H1 (cell line): ENCODE results near the gene PLCB1. TPM values are rescaled to one million over a fixed set of nuclear protein-coding genes. Genes with fewer than 3 reads are reported as not detected.

Source experiments
- CTCF ChIA-PET: fragments of 300-600 bp; sonication (Branson Sonifier 250); formaldehyde crosslinking; loops from one replicate; lab custom pipeline; 2021; ENCODE audit not compliant: partially characterized antibody; lab: Charles Lee
- POLR2A ChIA-PET: fragments of 300-600 bp; sonication (Branson Sonifier 250); formaldehyde crosslinking; loops from one replicate; lab custom pipeline; 2021; ENCODE audit warnings: inconsistent platforms; ENCODE audit not compliant: partially characterized antibody; lab: Charles Lee
- DNase-seq, 2 experiments: peaks; one replicate each; pipeline versions ENCODE4 v3.0.0 to v3.0.0-alpha.2; 2010 to 2022; ENCODE audit warnings: low spot score in 2 of 2, low read depth in 1 of 2, mixed read lengths in 1 of 2
- FAIRE-seq: peaks from 2 replicates; lab custom pipeline; 2011; peaks lifted over from hg19 to GRCh38; lab: Jason Lieb, UNC
- H2AFZ ChIP-seq: 2 replicates; pipeline ENCODE4 v1.8.1; 2012; ENCODE audit warnings: low read length, inconsistent platforms
- H2AK5ac ChIP-seq: 2 replicates; pipeline ENCODE4 v1.6.1; 2013; ENCODE audit warnings: low read depth, low read length
- H2BK120ac ChIP-seq: replicated peaks from 2 replicates; pipeline ENCODE3; 2013; ENCODE audit warnings: low read depth, low read length, inconsistent platforms
- H2BK12ac ChIP-seq: 2 replicates; pipeline ENCODE4 v1.6.1; 2013; ENCODE audit warnings: low read depth, low read length
- H2BK15ac ChIP-seq: 2 replicates; pipeline ENCODE4 v1.6.1; 2013; ENCODE audit warnings: low read length
- H2BK20ac ChIP-seq: 2 replicates; pipeline ENCODE4 v1.6.1; 2013; ENCODE audit warnings: low read length
- H2BK5ac ChIP-seq: 2 replicates; pipeline ENCODE4 v1.6.1; 2013; ENCODE audit warnings: low read depth, low read length
- H3K14ac ChIP-seq: 2 replicates; pipeline ENCODE4 v1.6.1; 2013; ENCODE audit warnings: inconsistent platforms; ENCODE audit not compliant: insufficient read length
- H3K18ac ChIP-seq: 2 replicates; pipeline ENCODE4 v1.6.1; 2013; ENCODE audit warnings: low read length; ENCODE audit errors: extremely low read depth
- H3K23ac ChIP-seq: 2 replicates; pipeline ENCODE4 v1.6.1; 2013; ENCODE audit warnings: inconsistent platforms; ENCODE audit not compliant: insufficient read length
- H3K23me2 ChIP-seq: 2 replicates; pipeline ENCODE4 v1.6.1; 2013; ENCODE audit warnings: low read depth, low read length
- H3K27ac ChIP-seq: 2 replicates; pipeline ENCODE4 v1.6.1; 2011; ENCODE audit warnings: low read depth, low read length, inconsistent platforms
- H3K27me3 ChIP-seq, 4 experiments: replicated peaks in 1 of 4; 1 replicate in 1 of 4; 2 replicates in 3 of 4; pipeline versions ENCODE4 v1.6.1 to v1.8.1; 2011 to 2013; ENCODE audit warnings: low read length in 3 of 4, mild to moderate bottlenecking in 3 of 4, inconsistent platforms in 2 of 4, mixed read lengths in 2 of 4, moderate library complexity in 1 of 4; ENCODE audit not compliant: control insufficient read depth in 3 of 4, insufficient read depth in 3 of 4; ENCODE audit errors: extremely low read depth in 1 of 4
- H3K36me3 ChIP-seq, 4 experiments: 2 replicates each; pipeline versions ENCODE4 v1.6.1 to v1.8.1; 2011 to 2013; ENCODE audit warnings: mild to moderate bottlenecking in 4 of 4, low read length in 3 of 4, moderate library complexity in 2 of 4, control low read depth in 1 of 4, inconsistent platforms in 1 of 4; ENCODE audit not compliant: insufficient read depth in 4 of 4, control insufficient read depth in 2 of 4
- H3K4ac ChIP-seq: replicated peaks from 2 replicates; pipeline ENCODE3; 2013; ENCODE audit warnings: low read length, low read depth, mixed read lengths, inconsistent platforms; ENCODE audit not compliant: insufficient read length
- H3K4me1 ChIP-seq, 4 experiments: replicated peaks in 1 of 4; 1 replicate in 1 of 4; 2 replicates in 3 of 4; pipeline versions ENCODE4 v1.6.1 to v1.8.1; 2011 to 2013; ENCODE audit warnings: low read length in 3 of 4, inconsistent platforms in 2 of 4, mixed read lengths in 1 of 4; ENCODE audit not compliant: insufficient read depth in 4 of 4, control insufficient read depth in 3 of 4
- H3K4me2 ChIP-seq, 2 experiments: 2 replicates each; pipeline versions ENCODE4 v1.6.1 to v1.8.1; 2011 to 2013; ENCODE audit warnings: low read depth in 2 of 2, low read length in 2 of 2, control low read depth in 1 of 2, inconsistent platforms in 1 of 2, mild to moderate bottlenecking in 1 of 2; ENCODE audit not compliant: insufficient read depth in 1 of 2
- H3K4me3 ChIP-seq, 4 experiments: fragments of 200-600, 300-600 bp in 1 of 4; sonication (generic), shearing (Covaris generic), sonication (Bioruptor Twin) in 1 of 4; 2 replicates each; pipeline versions ENCODE4 v1.5.1 to v1.8.1; 2011 to 2016; ENCODE audit warnings: low read length in 4 of 4, low read depth in 3 of 4, control low read depth in 2 of 4, inconsistent platforms in 2 of 4, mild to moderate bottlenecking in 2 of 4, mixed read lengths in 1 of 4, moderate library complexity in 1 of 4; ENCODE audit not compliant: insufficient read depth in 2 of 4; ENCODE audit errors: extremely low read depth in 1 of 4
- H3K56ac ChIP-seq: replicated peaks from 2 replicates; pipeline ENCODE3; 2013; ENCODE audit warnings: low read depth, mild to moderate bottlenecking, mixed read lengths, low read length, inconsistent platforms; ENCODE audit not compliant: insufficient read length
- H3K79me1 ChIP-seq: 2 replicates; pipeline ENCODE4 v1.6.1; 2013; ENCODE audit warnings: low read depth, low read length, control low read depth
- H3K79me2 ChIP-seq, 2 experiments: 2 replicates each; pipeline versions ENCODE4 v1.6.1 to v1.8.1; 2012 to 2013; ENCODE audit warnings: low read length in 2 of 2, mild to moderate bottlenecking in 2 of 2, inconsistent platforms in 1 of 2; ENCODE audit not compliant: insufficient read depth in 2 of 2, control insufficient read depth in 1 of 2
- H3K9ac ChIP-seq, 4 experiments: replicated peaks in 1 of 4; 1 replicate in 1 of 4; 2 replicates in 3 of 4; pipeline versions ENCODE4 v1.6.1 to v1.8.1; 2011 to 2013; ENCODE audit warnings: low read depth in 3 of 4, low read length in 3 of 4, control low read depth in 2 of 4, mild to moderate bottlenecking in 2 of 4, moderate library complexity in 2 of 4, inconsistent platforms in 1 of 4; ENCODE audit errors: extremely low read depth in 1 of 4
- H3K9me3 ChIP-seq, 2 experiments: 2 replicates each; pipeline versions ENCODE4 v1.6.1 to v1.8.1; 2012 to 2013; ENCODE audit warnings: mild to moderate bottlenecking in 2 of 2, moderate library complexity in 2 of 2, control low read depth in 1 of 2, inconsistent platforms in 1 of 2, low read depth in 1 of 2, low read length in 1 of 2, mixed read lengths in 1 of 2; ENCODE audit not compliant: insufficient read depth in 2 of 2
- H4K20me1 ChIP-seq, 2 experiments: replicated peaks in 1 of 2; 2 replicates each; pipeline versions ENCODE3 to v1.8.1; 2011 to 2013; ENCODE audit warnings: inconsistent platforms in 2 of 2, low read length in 2 of 2, mild to moderate bottlenecking in 1 of 2; ENCODE audit not compliant: insufficient read depth in 2 of 2, control insufficient read depth in 1 of 2
- H4K5ac ChIP-seq: 2 replicates; pipeline ENCODE4 v1.6.1; 2013; ENCODE audit warnings: low read length, low read depth, mixed read lengths, inconsistent platforms; ENCODE audit not compliant: insufficient read length
- H4K8ac ChIP-seq: 2 replicates; pipeline ENCODE4 v1.8.0; 2013; ENCODE audit warnings: mild to moderate bottlenecking, moderate library complexity, low read length, inconsistent platforms; ENCODE audit not compliant: insufficient read depth; ENCODE audit errors: extremely low read depth
- H4K91ac ChIP-seq: replicated peaks from 2 replicates; pipeline ENCODE3; 2013; ENCODE audit warnings: low read length, mixed read lengths, inconsistent platforms; ENCODE audit not compliant: insufficient read length
- JUND ChIP-seq: IDR thresholded peaks from 2 replicates; pipeline ENCODE4 v1.6.1; 2011; ENCODE audit warnings: mild to moderate bottlenecking, improper control_type of control experiment, low read length
- RFX5 ChIP-seq: IDR thresholded peaks from 2 replicates; pipeline ENCODE4 v1.6.1; 2011; ENCODE audit warnings: low read depth, low read length, improper control_type of control experiment, borderline replicate concordance
- WGBS, 2 experiments: shearing (Covaris generic) in 1 of 2; methylation state at CpG; one replicate each; pipeline versions ENCODE4 v1.1.6 to v1.1.7; 2013 to 2015; ENCODE audit warnings: low lambda C conversion rate in 2 of 2, mixed read lengths in 2 of 2, inconsistent platforms in 1 of 2, low coverage in 1 of 2, missing lambda C conversion rate in 1 of 2; ENCODE audit not compliant: insufficient replicate concordance in 2 of 2, insufficient coverage in 1 of 2, insufficient read length in 1 of 2; ENCODE audit errors: extremely low coverage in 1 of 2, missing lambda C conversion rate in 1 of 2; 5-methylcytosine and 5-hydroxymethylcytosine counted together
- polyA plus RNA-seq, 7 experiments: library from polyadenylated mRNA; depleted of rRNA in 3 of 7; stranded (reverse) in 5 of 7; unstranded in 2 of 7; fragments of >200 nt in 5 of 7; fragments of 200-250 nt in 2 of 7; gene quantifications; 1 replicate in 5 of 7; 2 replicates in 1 of 7; 4 replicates in 1 of 7; pipeline versions ENCODE4 v1.2.1 to v1.2.3, GENCODE V29; 2011 to 2013; ENCODE audit warnings: missing spikeins in 2 of 7, mixed read lengths in 2 of 7
- total RNA-seq: library from RNA; stranded (reverse); fragmentation: NEBNext Ultra II Directional; extraction: Animal tissue kit (Norgen Biotek cat#: 25700); gene quantifications from 2 replicates; pipeline ENCODE4 v1.2.1, GENCODE V29; 2021

The PLCB1 gene
- total and polyA plus RNA-seq, 2 of the 8 experiments (the other 6 are each of a cell fraction or from before 2014, with no cell fraction given) = 2.6 to 9.1 TPM

DNA sequence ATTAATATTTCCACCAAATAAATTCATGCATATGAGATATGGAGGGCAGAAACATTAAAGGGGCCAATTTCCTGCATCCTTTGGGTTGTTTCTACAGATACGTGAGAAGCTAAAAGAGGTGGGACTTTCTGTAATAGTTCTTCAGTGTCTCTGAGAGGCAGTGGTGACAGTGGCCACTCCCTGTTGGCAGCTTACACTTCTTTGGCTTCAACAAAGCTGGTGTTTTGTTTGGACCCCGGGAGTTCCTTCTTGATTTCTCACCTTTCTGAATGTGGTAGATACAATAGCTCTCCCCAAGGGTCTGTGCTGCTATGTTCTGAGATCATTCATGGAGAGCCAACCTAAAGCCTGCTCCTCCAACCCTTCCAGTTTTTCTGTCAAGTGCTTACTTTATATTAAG lies 7.8 kb downstream of the PLCB1 start:
- CTCF ChIA-PET = interaction anchor here (0.6 to 1.4 kb wide), 3 partner anchors 10 to 395 kb away, joined by 3 read pairs; no protein-coding TSS in a partner anchor
- H3K27me3 ChIP-seq = no peaks in the 10 kb centered on the region
- no peaks in the 10 kb centered on the region for H3K23me2 ChIP-seq
- no peak overlapping the region for H2AK5ac ChIP-seq
- no peak overlapping the region for H2BK15ac ChIP-seq
- H4K8ac ChIP-seq = no peak overlapping the region
- H2BK12ac ChIP-seq = no peak overlapping the region
- H3K56ac ChIP-seq = no peak overlapping the region
- POLR2A ChIA-PET = no interaction called here
- H3K18ac ChIP-seq = no peak overlapping the region
- H3K9me3 ChIP-seq = no peaks in the 10 kb centered on the region
- no peak overlapping the region for H3K9ac ChIP-seq
- H4K20me1 ChIP-seq = no peaks in the 10 kb centered on the region
- no peak for FAIRE-seq
- TF ChIP-seq RFX5 = no peak
- no peak for TF ChIP-seq JUND
- TF ChIP-seq, all 59 proteins: peak for 0
- peaks cover 2% of the 10 kb centered on the region; the same call in 1 of the 2 replicates for H3K79me1 ChIP-seq
- H2AFZ ChIP-seq = no peak overlapping the region
- H2BK5ac ChIP-seq = no peak overlapping the region
- no peak overlapping the region for H4K5ac ChIP-seq
- no peak overlapping the region for H4K91ac ChIP-seq
- no peaks in the 10 kb centered on the region for H3K79me2 ChIP-seq
- no peak overlapping the region for H2BK120ac ChIP-seq
- H3K14ac ChIP-seq = no peak overlapping the region
- no peak overlapping the region for H3K23ac ChIP-seq
- H3K27ac ChIP-seq = no peak overlapping the region
- 89% methylated on average over 2 of the region's 2 CpGs; no CpG with 5 or more reads in 1 of the 2 experiments for WGBS, 2 experiments
- H2BK20ac ChIP-seq = no peak overlapping the region
- H3K36me3 ChIP-seq = no peaks in the 10 kb centered on the region
- H3K4me1 ChIP-seq = peaks cover 0 to 7% (median 0%) of the 10 kb centered on the region in 4 experiments; a peak in 2 of 7 replicates
- H3K4me2 ChIP-seq = no peak overlapping the region
- no peak overlapping the region for H3K4ac ChIP-seq
- H3K4me3 ChIP-seq = no peak overlapping the region
- DNase-seq = no peak
